Endothelial cell of umbilical vein (primary cell): ENCODE data around the gene TFIP11. TPM values are rescaled to one million over a fixed set of nuclear protein-coding genes. Genes with fewer than 3 reads are reported as not detected.

ENCODE experiments used
- BruUV-seq: library from RNA; stranded (reverse); fragments of 400-500 nt; replicated peaks from 2 replicates; lab custom pipeline; 2021; lab: Mats Ljungman, UMichigan
- CTCF ChIA-PET: fragments of 300-600, 350-600 bp; sonication (Branson Sonifier 250); formaldehyde crosslinking; loops from one replicate; lab custom pipeline; 2021; ENCODE audit warnings: antibody characterized with exemption, inconsistent platforms; lab: Charles Lee
- POLR2A ChIA-PET: fragments of 300-600, 350-600 bp; sonication (Branson Sonifier 250); formaldehyde crosslinking; loops from one replicate; lab custom pipeline; 2021; ENCODE audit warnings: antibody characterized with exemption, inconsistent platforms; lab: Charles Lee
- DNase-seq: peaks from one replicate; pipeline ENCODE4 v3.0.0-alpha.2; 2011; ENCODE audit warnings: low read depth, low spot score
- FAIRE-seq: peaks from 2 replicates; lab custom pipeline; 2011; peaks lifted over from hg19 to GRCh38; lab: Jason Lieb, UNC
- H2AFZ ChIP-seq: 2 replicates; pipeline ENCODE4 v1.6.0; 2012; ENCODE audit warnings: low read depth, low read length, control low read depth, inconsistent platforms
- H3K27ac ChIP-seq: 2 replicates; pipeline ENCODE4 v1.5.1; 2011; ENCODE audit warnings: low read depth, mild to moderate bottlenecking, control low read depth, low read length, moderate library complexity; ENCODE audit not compliant: insufficient read depth
- H3K27me3 ChIP-seq, 2 experiments: 2 replicates each; pipeline versions ENCODE4 v1.6.0 to v1.6.1; 2011; ENCODE audit warnings: low read length in 2 of 2, mixed read lengths in 1 of 2; ENCODE audit not compliant: control insufficient read depth in 2 of 2, insufficient read depth in 2 of 2
- H3K36me3 ChIP-seq, 2 experiments: 2 replicates in 1 of 2; 3 replicates in 1 of 2; pipeline ENCODE4 v1.5.1; 2011; ENCODE audit warnings: low read length in 2 of 2, mild to moderate bottlenecking in 1 of 2, moderate library complexity in 1 of 2; ENCODE audit not compliant: control insufficient read depth in 2 of 2, insufficient read depth in 2 of 2; ENCODE audit errors: extremely low read depth in 1 of 2
- H3K4me1 ChIP-seq: 3 replicates; pipeline ENCODE4 v1.5.1; 2011; ENCODE audit warnings: mild to moderate bottlenecking, low read length; ENCODE audit not compliant: control insufficient read depth, insufficient read depth; ENCODE audit errors: extremely low read depth
- H3K4me2 ChIP-seq: 2 replicates; pipeline ENCODE4 v1.6.1; 2011; ENCODE audit warnings: low read length, control low read depth, mixed read lengths; ENCODE audit not compliant: insufficient read depth
- H3K4me3 ChIP-seq, 3 experiments: fragments of 200-600 bp in 1 of 3; sonication (generic), shearing (Covaris generic) in 1 of 3; replicated peaks in 1 of 3; 2 replicates each; pipeline ENCODE4 v1.5.1; 2011 to 2016; ENCODE audit warnings: control low read depth in 3 of 3, low read length in 3 of 3, mild to moderate bottlenecking in 2 of 3, inconsistent platforms in 1 of 3, low read depth in 1 of 3, moderate library complexity in 1 of 3; ENCODE audit not compliant: insufficient read depth in 1 of 3
- H3K79me2 ChIP-seq: 2 replicates; pipeline ENCODE4 v1.6.0; 2012; ENCODE audit warnings: low read length, inconsistent platforms; ENCODE audit not compliant: control insufficient read depth, insufficient read depth
- H3K9ac ChIP-seq: replicated peaks from 2 replicates; pipeline ENCODE3; 2011; ENCODE audit warnings: low read length, control low read depth; ENCODE audit not compliant: insufficient read depth; ENCODE audit errors: extremely low read depth
- H3K9me1 ChIP-seq: replicated peaks from 3 replicates; pipeline ENCODE4 v1.6.0; 2011; ENCODE audit warnings: mild to moderate bottlenecking, low read length; ENCODE audit not compliant: control insufficient read depth, insufficient read depth; ENCODE audit errors: extremely low read depth
- H3K9me3 ChIP-seq: replicated peaks from 2 replicates; pipeline ENCODE4 v1.5.1; 2012; ENCODE audit warnings: low read length, inconsistent platforms; ENCODE audit not compliant: control insufficient read depth, insufficient read depth
- H4K20me1 ChIP-seq: replicated peaks from 2 replicates; pipeline ENCODE3; 2011; ENCODE audit warnings: mild to moderate bottlenecking, low read length; ENCODE audit not compliant: control insufficient read depth, insufficient read depth; ENCODE audit errors: extremely low read depth
- EZH2 ChIP-seq: IDR thresholded peaks from 2 replicates; pipeline ENCODE4 v1.6.1; 2012; ENCODE audit warnings: borderline replicate concordance, low read depth, mild to moderate bottlenecking, moderate library complexity, low read length, inconsistent platforms; ENCODE audit not compliant: severe bottlenecking
- FOS ChIP-seq: IDR thresholded peaks from 2 replicates; pipeline ENCODE4 v1.6.1; 2011; ENCODE audit warnings: mild to moderate bottlenecking, low read length, moderate library complexity, borderline replicate concordance; ENCODE audit not compliant: insufficient read depth
- GATA2 ChIP-seq: IDR thresholded peaks from 2 replicates; pipeline ENCODE4 v1.7.0; 2011; ENCODE audit warnings: low read depth, mild to moderate bottlenecking, moderate library complexity, mixed read lengths, low read length; ENCODE audit not compliant: insufficient read length, insufficient read depth
- JUN ChIP-seq: IDR thresholded peaks from 2 replicates; pipeline ENCODE4 v1.6.1; 2011; ENCODE audit warnings: borderline replicate concordance, low read depth; ENCODE audit not compliant: insufficient read length, insufficient read depth
- MYC ChIP-seq: IDR thresholded peaks from one replicate; pipeline ENCODE4 v1.6.1; 2011; ENCODE audit warnings: mild to moderate bottlenecking, low read depth, low read length
- POLR2A ChIP-seq: IDR thresholded peaks from 2 replicates; pipeline ENCODE4 v1.6.1; 2012; ENCODE audit warnings: low read depth, mild to moderate bottlenecking, control low read depth, low read length
- POLR2AphosphoS5 ChIP-seq: IDR thresholded peaks from 2 replicates; pipeline ENCODE4 v1.6.1; 2012; ENCODE audit warnings: low read depth, mild to moderate bottlenecking, control low read depth, low read length, moderate library complexity; ENCODE audit not compliant: insufficient read depth
- dilution Hi-C: fragments of 300-500 bp; cut with MboI; formaldehyde crosslinking; loops from one replicate; pipeline ENCODE4 v1.15.0; 2019; ENCODE audit warnings: low sequenced_read_pairs; ENCODE audit not compliant: extremely low pct_ligation_motif_present
- intact Hi-C: fragments of 100-400 bp; cut with micrococcal nuclease; formaldehyde crosslinking; loops from one replicate; pipeline ENCODE4 v1.10.0; 2022
- polyA plus RNA-seq, 4 experiments: library from polyadenylated mRNA; depleted of rRNA in 3 of 4; stranded (reverse) in 3 of 4; unstranded in 1 of 4; fragments of >200 nt; gene quantifications; 2 replicates each; pipeline versions ENCODE4 v1.2.1 to v1.2.3, GENCODE V29; 2011 to 2012; ENCODE audit warnings: missing spikeins in 1 of 4
- total RNA-seq: library from RNA; stranded (reverse); gene quantifications from 2 replicates; pipeline ENCODE4 v1.2.3, GENCODE V29; 2021
- TF ChIP-seq, protein P1 (sequence below), 2 donors: IDR thresholded peaks; 1 replicate in 1 of 2; 2 replicates in 1 of 2; pipeline ENCODE4 v1.5.1; 2011; ENCODE audit warnings: low read length in 2 of 2, mild to moderate bottlenecking in 2 of 2, moderate library complexity in 2 of 2, control low read depth in 1 of 2, inconsistent platforms in 1 of 2, low read depth in 1 of 2; ENCODE audit not compliant: insufficient read depth in 1 of 2; ENCODE audit errors: extremely low read depth in 1 of 2
- TF ChIP-seq, protein P2 (sequence below): IDR thresholded peaks from 2 replicates; pipeline ENCODE4 v1.6.1; 2011; ENCODE audit not compliant: insufficient read depth, insufficient read length

Gene TFIP11
- total and polyA plus RNA-seq, 2 donors (not counting 3 experiments of a cell fraction or from before 2014, with no cell fraction given): 35.7 to 54.9 TPM

DNA sequence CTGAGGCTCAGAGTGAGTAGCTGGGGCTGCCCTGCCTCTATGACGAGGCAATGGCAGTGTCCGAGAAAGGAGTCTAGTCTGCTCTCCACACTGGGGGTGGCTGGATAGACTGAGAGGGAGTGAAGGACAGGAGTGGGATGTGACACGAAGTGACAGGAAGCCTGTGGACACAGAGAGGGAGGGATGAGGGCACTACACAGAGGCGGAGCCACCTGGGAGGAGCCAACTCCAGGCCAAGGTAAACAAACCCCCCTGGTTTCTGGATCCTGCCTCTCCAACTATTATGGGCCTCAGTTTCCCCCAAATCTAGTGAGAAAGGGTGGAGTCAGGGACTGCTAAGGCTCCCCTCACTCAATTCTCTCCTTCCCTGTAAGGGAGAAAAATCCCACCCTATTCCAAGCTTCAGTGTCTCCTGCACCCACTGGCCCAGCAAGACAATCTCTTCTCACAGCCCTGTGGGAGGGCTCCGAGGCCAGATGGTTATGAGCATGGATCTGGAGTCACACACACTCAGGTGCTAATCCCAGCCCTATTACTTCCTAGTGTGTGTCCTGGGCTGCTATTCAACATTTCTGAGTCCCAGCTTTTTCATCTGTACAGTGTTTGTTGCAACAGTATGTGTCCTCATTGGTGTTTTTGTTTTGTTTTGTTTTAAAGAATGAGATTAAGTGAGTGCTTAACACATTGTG is 58.3 kb downstream of the TFIP11 start:
- ChIA-PET CTCF (no interaction called here), POLR2A (no interaction called here)
- TF ChIP-seq JUN: no peak
- DNase-seq (no peak), FAIRE-seq (no peak)
- Histone ChIP-seq H3K9me1 (no peaks in the 10 kb centered on the region), H3K4me2 (no peak overlapping the region), H3K4me3 (no peak overlapping the region), H3K27me3 (no peaks in the 10 kb centered on the region), H3K79me2 (no peaks in the 10 kb centered on the region), H3K9me3 (no peaks in the 10 kb centered on the region), H3K36me3 (peaks cover 6 to 23% of the 10 kb centered on the region in 2 experiments), H3K4me1 (no peaks in the 10 kb centered on the region), H3K27ac (no peak overlapping the region), H3K9ac (no peak overlapping the region), H4K20me1 (no peaks in the 10 kb centered on the region), H2AFZ (no peak overlapping the region)
- BruUV-seq: no TSS peak
- dilution Hi-C loops: no loop called here
- intact Hi-C loops: no loop called here

DNA sequence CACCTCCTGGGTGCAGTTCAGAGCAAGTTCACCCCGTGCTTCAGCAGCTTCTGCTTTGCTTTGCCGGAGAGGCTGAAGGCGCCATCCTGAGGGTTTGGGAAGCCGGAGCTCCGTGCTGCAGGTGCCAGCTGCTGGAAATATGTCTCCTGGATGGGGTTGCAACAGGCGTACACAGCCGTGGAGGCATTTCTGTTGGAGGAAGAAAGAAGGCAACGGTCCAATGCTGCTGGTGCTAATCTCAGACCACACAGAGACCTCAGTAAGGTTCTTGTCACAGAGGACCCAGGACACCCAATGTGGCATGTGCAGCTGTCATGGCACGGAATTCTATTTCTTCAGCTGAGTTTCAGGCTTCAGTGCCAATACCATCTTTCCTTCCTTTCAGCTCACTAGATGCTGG is 59.1 kb downstream of the TFIP11 start:
- no peak overlapping the region for H3K27ac ChIP-seq
- H3K9ac ChIP-seq: no peak overlapping the region
- no peaks in the 10 kb centered on the region for H3K79me2 ChIP-seq
- TF ChIP-seq, protein P1, sequence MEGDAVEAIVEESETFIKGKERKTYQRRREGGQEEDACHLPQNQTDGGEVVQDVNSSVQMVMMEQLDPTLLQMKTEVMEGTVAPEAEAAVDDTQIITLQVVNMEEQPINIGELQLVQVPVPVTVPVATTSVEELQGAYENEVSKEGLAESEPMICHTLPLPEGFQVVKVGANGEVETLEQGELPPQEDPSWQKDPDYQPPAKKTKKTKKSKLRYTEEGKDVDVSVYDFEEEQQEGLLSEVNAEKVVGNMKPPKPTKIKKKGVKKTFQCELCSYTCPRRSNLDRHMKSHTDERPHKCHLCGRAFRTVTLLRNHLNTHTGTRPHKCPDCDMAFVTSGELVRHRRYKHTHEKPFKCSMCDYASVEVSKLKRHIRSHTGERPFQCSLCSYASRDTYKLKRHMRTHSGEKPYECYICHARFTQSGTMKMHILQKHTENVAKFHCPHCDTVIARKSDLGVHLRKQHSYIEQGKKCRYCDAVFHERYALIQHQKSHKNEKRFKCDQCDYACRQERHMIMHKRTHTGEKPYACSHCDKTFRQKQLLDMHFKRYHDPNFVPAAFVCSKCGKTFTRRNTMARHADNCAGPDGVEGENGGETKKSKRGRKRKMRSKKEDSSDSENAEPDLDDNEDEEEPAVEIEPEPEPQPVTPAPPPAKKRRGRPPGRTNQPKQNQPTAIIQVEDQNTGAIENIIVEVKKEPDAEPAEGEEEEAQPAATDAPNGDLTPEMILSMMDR (IDR thresholded peaks at IDR 0.05; ENCODE audit: extremely low read depth in 1 of 2, insufficient read depth in 1 of 2, low read depth in 1 of 2, low read length in 2 of 2): no peak
- TF ChIP-seq GATA2 (no peak), POLR2A (no peak), EZH2 (no peak), POLR2AphosphoS5 (no peak), FOS (no peak), MYC (no peak), JUN (no peak)
- TF ChIP-seq, protein P2, sequence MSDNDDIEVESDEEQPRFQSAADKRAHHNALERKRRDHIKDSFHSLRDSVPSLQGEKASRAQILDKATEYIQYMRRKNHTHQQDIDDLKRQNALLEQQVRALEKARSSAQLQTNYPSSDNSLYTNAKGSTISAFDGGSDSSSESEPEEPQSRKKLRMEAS: no peak
- FAIRE-seq: no peak
- no peaks in the 10 kb centered on the region for H3K27me3 ChIP-seq
- intact Hi-C loops: no loop called here
- POLR2A ChIA-PET: no interaction called here
- CTCF ChIA-PET: interaction anchor here (0.9 kb wide), 1 partner anchor 23 kb away, joined by 3 read pairs; no protein-coding TSS in a partner anchor
- BruUV-seq: no TSS peak
- H3K9me1 ChIP-seq: no peaks in the 10 kb centered on the region
- no peak overlapping the region for H3K4me2 ChIP-seq
- no peaks in the 10 kb centered on the region for H3K4me1 ChIP-seq
- H4K20me1 ChIP-seq: no peaks in the 10 kb centered on the region
- no peak for DNase-seq
- H2AFZ ChIP-seq: no peak overlapping the region
- H3K36me3 ChIP-seq: peaks cover 6 to 21% of the 10 kb centered on the region in 2 experiments
- H3K9me3 ChIP-seq: no peaks in the 10 kb centered on the region
- dilution Hi-C loops: no loop called here
- no peak overlapping the region for H3K4me3 ChIP-seq
